Measurements from ENCODE around the gene KCTD16. TPM values are rescaled to one million over a fixed set of nuclear protein-coding genes. Genes with fewer than 3 reads are reported as not detected.

The KCTD16 gene
- total and polyA plus RNA-seq, 2 donors (not counting 1 experiment from before 2014, with no cell fraction given): not detected

DNA sequence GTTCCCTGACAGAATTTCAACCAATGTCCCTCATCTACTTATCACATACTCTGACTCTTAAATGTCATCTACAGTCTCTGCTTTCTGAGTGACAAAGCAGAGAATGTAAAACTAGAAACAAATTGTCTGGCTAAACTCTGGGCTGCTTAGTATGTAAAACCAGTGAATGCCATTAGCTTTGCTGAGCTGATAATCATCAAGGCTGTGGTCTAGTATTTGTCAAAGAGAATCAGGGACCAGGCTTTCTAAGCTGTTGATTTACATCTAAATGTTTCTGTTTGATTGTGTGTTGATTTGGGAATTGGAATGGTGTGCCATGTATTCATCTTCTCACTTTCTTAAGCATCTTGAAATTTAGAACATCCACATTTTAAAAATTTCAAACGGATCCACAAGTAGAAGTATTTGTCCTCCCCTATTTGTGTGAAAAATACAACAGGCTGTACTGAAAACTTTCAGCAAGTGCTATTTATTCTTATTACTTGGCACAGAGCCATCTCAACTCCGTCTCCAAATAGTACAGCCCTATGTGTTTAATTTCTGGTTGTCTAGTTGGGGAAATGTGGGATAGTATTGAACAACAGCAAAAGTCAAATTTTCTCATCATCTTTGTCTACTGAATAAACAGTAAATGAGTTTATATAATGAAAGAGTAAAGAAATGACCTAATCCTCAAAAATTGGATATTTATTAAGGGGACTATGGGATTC, 251.5 kb downstream of the KCTD16 start:
- TF ChIP-seq, protein P1, sequence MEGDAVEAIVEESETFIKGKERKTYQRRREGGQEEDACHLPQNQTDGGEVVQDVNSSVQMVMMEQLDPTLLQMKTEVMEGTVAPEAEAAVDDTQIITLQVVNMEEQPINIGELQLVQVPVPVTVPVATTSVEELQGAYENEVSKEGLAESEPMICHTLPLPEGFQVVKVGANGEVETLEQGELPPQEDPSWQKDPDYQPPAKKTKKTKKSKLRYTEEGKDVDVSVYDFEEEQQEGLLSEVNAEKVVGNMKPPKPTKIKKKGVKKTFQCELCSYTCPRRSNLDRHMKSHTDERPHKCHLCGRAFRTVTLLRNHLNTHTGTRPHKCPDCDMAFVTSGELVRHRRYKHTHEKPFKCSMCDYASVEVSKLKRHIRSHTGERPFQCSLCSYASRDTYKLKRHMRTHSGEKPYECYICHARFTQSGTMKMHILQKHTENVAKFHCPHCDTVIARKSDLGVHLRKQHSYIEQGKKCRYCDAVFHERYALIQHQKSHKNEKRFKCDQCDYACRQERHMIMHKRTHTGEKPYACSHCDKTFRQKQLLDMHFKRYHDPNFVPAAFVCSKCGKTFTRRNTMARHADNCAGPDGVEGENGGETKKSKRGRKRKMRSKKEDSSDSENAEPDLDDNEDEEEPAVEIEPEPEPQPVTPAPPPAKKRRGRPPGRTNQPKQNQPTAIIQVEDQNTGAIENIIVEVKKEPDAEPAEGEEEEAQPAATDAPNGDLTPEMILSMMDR (IDR thresholded peaks at IDR 0.05): no peak
- TF ChIP-seq EZH2 (IDR thresholded peaks at IDR 0.05; ENCODE audit: borderline replicate concordance, insufficient read depth, low read depth, low read length, poor library complexity, severe bottlenecking): no peak
- Histone ChIP-seq H3K36me3 (replicated peaks in 1 of 2; ENCODE audit: control extremely low read depth in 1 of 2, control insufficient read depth in 1 of 2, extremely low read depth in 1 of 2, insufficient read depth in 2 of 2, low read length in 1 of 2) (no peaks in the 10 kb centered on the region), H2AFZ (ENCODE audit: insufficient read depth, low read depth, low read length, poor library complexity, severe bottlenecking) (no peak overlapping the region), H3K27me3 (replicated peaks in 1 of 4; ENCODE audit: control extremely low read depth in 1 of 4, control insufficient read depth in 3 of 4, insufficient read depth in 4 of 4, low read length in 3 of 4) (no peaks in the 10 kb centered on the region), H4K20me1 (ENCODE audit: control insufficient read depth, insufficient read depth, low read length, poor library complexity, severe bottlenecking) (no peaks in the 10 kb centered on the region), H3K79me2 (ENCODE audit: control insufficient read depth, insufficient read depth, low read length) (no peaks in the 10 kb centered on the region), H3K4me1 (ENCODE audit: control insufficient read depth in 2 of 2, insufficient read depth in 2 of 2, low read length in 2 of 2) (no peaks in the 10 kb centered on the region), H3K4me3 (ENCODE audit: control extremely low read depth in 1 of 5, extremely low read depth in 1 of 5, insufficient read depth in 1 of 5, low read depth in 2 of 5, low read length in 4 of 5) (no peak overlapping the region), H3K4me2 (replicated peaks; ENCODE audit: low read depth, low read length, poor library complexity, severe bottlenecking) (no peak overlapping the region), H3K9ac (ENCODE audit: low read length) (no peak overlapping the region), H3K9me3 (ENCODE audit: control extremely low read depth in 1 of 3, control insufficient read depth in 2 of 3, insufficient read depth in 1 of 3, low read length in 2 of 3) (no peaks in the 10 kb centered on the region), H3K27ac (ENCODE audit: low read length in 2 of 2) (no peak overlapping the region)
- ATAC-seq (ENCODE audit: low read depth) (no peak), DNase-seq (no peak)
- Mint-ChIP-seq H3K4me1 (no peaks in the 10 kb centered on the region), H3K27me3 (no peaks in the 10 kb centered on the region), H3K9me3 (ENCODE audit: insufficient read depth) (no peaks in the 10 kb centered on the region), H3K4me3 (no peak overlapping the region), H3K27ac (no peak overlapping the region)
- ChIA-PET POLR2A (no interaction called here), CTCF (no interaction called here)
- no CpG with 5 or more reads among the region's 2 CpGs for WGBS (ENCODE audit: insufficient coverage)
- intact Hi-C loops (cut with micrococcal nuclease): no loop called here

DNA sequence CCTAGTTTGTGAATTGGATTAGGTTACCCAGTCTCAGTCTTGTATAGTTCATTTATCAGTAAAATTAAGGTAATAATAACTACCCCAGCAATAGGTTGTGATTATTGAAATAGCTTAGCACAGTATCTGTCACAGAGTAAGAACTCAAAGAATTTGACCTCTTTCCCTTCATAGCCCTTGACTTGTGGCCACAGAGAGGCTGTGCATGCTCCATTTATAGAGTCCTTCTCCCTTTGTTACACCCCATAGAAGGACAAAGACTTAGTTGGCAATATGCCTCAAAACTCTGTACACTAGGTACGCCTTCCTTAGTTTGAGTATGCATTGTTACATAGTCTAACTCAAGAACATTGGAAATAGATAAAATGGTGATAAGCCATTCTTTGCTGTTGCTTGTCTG, 257.2 kb downstream of the KCTD16 start:
- ChIA-PET CTCF (no interaction called here), POLR2A (no interaction called here)
- H3K4me3 ChIP-seq (ENCODE audit: control extremely low read depth in 1 of 5, extremely low read depth in 1 of 5, insufficient read depth in 1 of 5, low read depth in 2 of 5, low read length in 4 of 5): no peak overlapping the region
- H3K4me3 Mint-ChIP-seq: no peak overlapping the region
- TF ChIP-seq, protein P1 (IDR thresholded peaks at IDR 0.05): no peak
- no peak for TF ChIP-seq EZH2 (IDR thresholded peaks at IDR 0.05; ENCODE audit: borderline replicate concordance, insufficient read depth, low read depth, low read length, poor library complexity, severe bottlenecking)
- H3K9ac ChIP-seq (ENCODE audit: low read length): no peak overlapping the region
- H3K9me3 ChIP-seq (ENCODE audit: control extremely low read depth in 1 of 3, control insufficient read depth in 2 of 3, insufficient read depth in 1 of 3, low read length in 2 of 3): no peaks in the 10 kb centered on the region
- no peaks in the 10 kb centered on the region for H3K9me3 Mint-ChIP-seq (ENCODE audit: insufficient read depth)
- no peak overlapping the region for H3K27ac ChIP-seq (ENCODE audit: low read length in 2 of 2)
- H3K4me1 ChIP-seq (ENCODE audit: control insufficient read depth in 2 of 2, insufficient read depth in 2 of 2, low read length in 2 of 2): no peaks in the 10 kb centered on the region
- no peak overlapping the region for H3K27ac Mint-ChIP-seq
- no peaks in the 10 kb centered on the region for H3K27me3 Mint-ChIP-seq
- no peaks in the 10 kb centered on the region for H3K79me2 ChIP-seq (ENCODE audit: control insufficient read depth, insufficient read depth, low read length)
- no peaks in the 10 kb centered on the region for H3K27me3 ChIP-seq (replicated peaks in 1 of 4; ENCODE audit: control extremely low read depth in 1 of 4, control insufficient read depth in 3 of 4, insufficient read depth in 4 of 4, low read length in 3 of 4)
- H4K20me1 ChIP-seq (ENCODE audit: control insufficient read depth, insufficient read depth, low read length, poor library complexity, severe bottlenecking): no peaks in the 10 kb centered on the region
- WGBS (ENCODE audit: insufficient coverage): no CpG with 5 or more reads among the region's 1 CpG
- H3K4me2 ChIP-seq (replicated peaks; ENCODE audit: low read depth, low read length, poor library complexity, severe bottlenecking): no peak overlapping the region
- H3K36me3 ChIP-seq (replicated peaks in 1 of 2; ENCODE audit: control extremely low read depth in 1 of 2, control insufficient read depth in 1 of 2, extremely low read depth in 1 of 2, insufficient read depth in 2 of 2, low read length in 1 of 2): no peaks in the 10 kb centered on the region
- no peak overlapping the region for H2AFZ ChIP-seq (ENCODE audit: insufficient read depth, low read depth, low read length, poor library complexity, severe bottlenecking)
- intact Hi-C loops (cut with micrococcal nuclease): no loop called here
- ATAC-seq (ENCODE audit: low read depth) (no peak), DNase-seq (no peak)
- no peaks in the 10 kb centered on the region for H3K4me1 Mint-ChIP-seq
